ENCODE measurements around the gene IRF3.

GRCh38 chr19:49655570-49656455 lies 9.8 kb downstream of the IRF3 start:
- TF ChIP-seq CTCF (IDR thresholded peaks at IDR 0.05) (no peak), POLR2A (IDR thresholded peaks at IDR 0.05) (no peak), EP300 (IDR thresholded peaks at IDR 0.05; ENCODE audit: low read depth) (no peak), POLR2AphosphoS5 (IDR thresholded peaks at IDR 0.05) (no peak)

Measured in transverse colon (tissue), 4 donors.